ENCODE data around the gene PAAF1. TPM values are rescaled to one million over a fixed set of nuclear protein-coding genes. Genes with fewer than 3 reads are reported as not detected.
"Not testable (repeated sequence)": the region's sequence is repeated elsewhere in the genome, so short reads cannot be mapped to it uniquely, and the experiment has no call there.

Gene PAAF1
- total RNA-seq, 8 experiments from 2014 or later, result 15.4 to 32.0 (median 27.9) TPM

DNA sequence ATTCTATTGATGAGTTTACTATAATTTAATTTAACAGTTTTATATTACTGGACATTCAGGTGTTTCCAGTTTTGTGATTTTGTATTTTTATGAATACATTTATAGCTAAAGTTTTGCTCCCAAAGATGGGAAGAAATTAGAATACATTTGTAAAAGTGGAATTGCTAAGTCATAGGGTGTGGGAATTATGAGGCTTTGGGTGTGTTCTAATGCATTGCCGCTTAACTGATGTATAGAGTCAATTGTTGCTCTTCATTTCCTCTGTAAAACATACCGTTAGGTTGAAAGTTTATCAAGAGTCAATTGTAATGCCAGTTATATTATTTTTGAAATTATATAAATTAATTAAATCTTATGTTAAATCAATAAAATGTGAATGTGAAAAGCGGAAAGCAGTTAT lies 16.2 kb downstream of the PAAF1 start:
- Histone ChIP-seq H3K4me1 (replicated peaks in 1 of 2) (no peaks in the 10 kb centered on the region), H3K27ac (no peak overlapping the region), H3K4me3 (no peak overlapping the region)
- WGBS, 10 experiments, result 10 to 100% (median 100%) methylated on average over 1 to 3 of the region's 3 CpGs; no CpG with 5 or more reads in 1 of the 10 experiments
- ATAC-seq (replicated peaks in 6 of 8), result peak in 2 of 8 experiments; percentile 23 to 30
- in situ Hi-C loops (cut with MboI; ENCODE audit: low pct_unique_long_range_greater_than_20kb in 2 of 9, low sequenced_read_pairs in 9 of 9, unreplicated experiment in 9 of 9), result no loop called here

DNA sequence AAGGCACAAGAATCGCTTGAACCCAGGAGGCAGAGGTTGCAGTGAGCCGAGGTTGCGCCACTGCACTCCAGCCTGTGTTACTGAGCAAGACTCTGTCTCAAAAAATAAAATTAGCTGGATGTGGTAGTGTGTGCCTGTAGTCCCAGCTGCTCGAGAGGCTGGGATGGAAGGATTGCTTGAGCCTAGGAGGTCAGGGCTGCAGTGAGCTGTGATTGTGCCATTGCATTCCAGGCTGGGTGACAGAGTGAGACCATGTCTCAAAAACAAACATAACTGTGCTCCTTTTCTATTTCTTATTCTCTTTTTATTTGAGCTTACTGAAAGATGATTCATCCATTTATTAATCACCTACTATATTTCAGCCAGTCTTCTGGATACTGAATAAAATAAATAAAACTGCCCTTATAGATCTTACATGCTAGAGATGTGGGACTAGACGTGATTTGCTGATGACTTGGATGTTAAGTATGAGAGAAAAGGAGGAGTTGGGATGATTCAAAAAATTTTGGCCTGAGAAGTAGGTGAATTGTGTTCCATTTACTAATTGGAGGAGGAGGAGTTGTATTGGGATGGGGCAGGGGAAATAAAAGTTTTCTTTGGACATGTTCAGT lies 18.0 kb downstream of the PAAF1 start:
- Histone ChIP-seq H3K27ac (no peak overlapping the region), H3K4me1 (replicated peaks in 1 of 2) (no peaks in the 10 kb centered on the region), H3K4me3 (no peak overlapping the region)
- ATAC-seq (replicated peaks in 6 of 8), result no peak
- 14 to 100% (median 89%) methylated on average over 1 to 5 of the region's 5 CpGs; no CpG with 5 or more reads in 2 of the 10 experiments for WGBS, 10 experiments
- in situ Hi-C loops (cut with MboI; ENCODE audit: low pct_unique_long_range_greater_than_20kb in 2 of 9, low sequenced_read_pairs in 9 of 9, unreplicated experiment in 9 of 9), result no loop called here

DNA sequence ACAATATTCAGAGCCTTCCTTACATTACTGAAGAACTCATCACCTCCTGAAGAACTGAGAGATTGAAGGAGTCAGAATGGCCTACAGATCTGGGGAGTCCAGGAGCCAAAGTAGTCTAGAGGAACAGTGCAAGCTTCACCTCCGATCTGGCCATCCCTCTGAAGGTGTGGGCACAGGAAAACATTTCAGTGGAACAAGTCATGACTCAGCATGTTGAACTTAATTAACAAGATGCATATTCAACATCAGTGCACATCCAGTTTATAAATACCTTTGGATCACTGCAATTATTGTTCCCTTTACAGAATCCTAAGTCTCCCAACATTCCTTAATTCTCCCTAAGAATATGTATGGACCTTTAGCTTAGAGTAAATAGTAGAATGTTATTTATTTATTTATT lies 25.5 kb downstream of the PAAF1 start:
- in situ Hi-C loops (cut with MboI; ENCODE audit: low pct_unique_long_range_greater_than_20kb in 2 of 9, low sequenced_read_pairs in 9 of 9, unreplicated experiment in 9 of 9), result no loop called here
- WGBS, 10 experiments, result 0 to 100% (median 82%) methylated on average over 1 of the region's 1 CpG; no CpG with 5 or more reads in 6 of the 10 experiments

DNA sequence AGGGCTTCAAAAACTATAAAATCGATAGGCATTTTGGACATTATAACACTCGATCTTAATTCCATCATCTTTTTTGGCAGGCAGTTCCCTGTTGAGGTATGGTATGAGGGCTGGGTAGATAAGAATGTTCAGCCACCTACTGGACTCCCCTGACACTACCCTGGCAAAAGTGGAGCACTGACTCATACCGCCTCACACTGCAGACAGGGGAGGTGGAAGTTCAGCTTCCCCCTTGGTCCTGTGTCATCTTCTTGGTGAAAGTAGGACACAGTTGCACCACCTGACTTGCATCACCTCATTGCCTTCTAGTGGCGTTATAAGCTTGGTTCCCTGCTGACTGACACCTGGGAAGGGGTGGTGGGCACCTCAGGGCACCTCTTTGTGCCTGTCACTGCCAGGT lies 30.4 kb downstream of the PAAF1 start:
- no peak overlapping the region for H3K27ac ChIP-seq
- no peaks in the 10 kb centered on the region for H3K4me1 ChIP-seq (replicated peaks in 1 of 2)
- in situ Hi-C loops (cut with MboI; ENCODE audit: low pct_unique_long_range_greater_than_20kb in 2 of 9, low sequenced_read_pairs in 9 of 9, unreplicated experiment in 9 of 9), result no loop called here
- no peak overlapping the region for H3K4me3 ChIP-seq
- 50 to 100% (median 82%) methylated on average over 1 to 3 of the region's 4 CpGs for WGBS, 10 experiments
- no peak for ATAC-seq (replicated peaks in 6 of 8)

More for the DNA sequence above, 25.5 kb downstream of the PAAF1 start:
- no peaks in the 10 kb centered on the region for H3K4me1 ChIP-seq (replicated peaks in 1 of 2)
- no peak overlapping the region for H3K27ac ChIP-seq
- H3K4me3 ChIP-seq, result no peak overlapping the region
- ATAC-seq (replicated peaks in 6 of 8), result peak in 3 of 8 experiments; percentile 54 to 74 (median 57)

DNA sequence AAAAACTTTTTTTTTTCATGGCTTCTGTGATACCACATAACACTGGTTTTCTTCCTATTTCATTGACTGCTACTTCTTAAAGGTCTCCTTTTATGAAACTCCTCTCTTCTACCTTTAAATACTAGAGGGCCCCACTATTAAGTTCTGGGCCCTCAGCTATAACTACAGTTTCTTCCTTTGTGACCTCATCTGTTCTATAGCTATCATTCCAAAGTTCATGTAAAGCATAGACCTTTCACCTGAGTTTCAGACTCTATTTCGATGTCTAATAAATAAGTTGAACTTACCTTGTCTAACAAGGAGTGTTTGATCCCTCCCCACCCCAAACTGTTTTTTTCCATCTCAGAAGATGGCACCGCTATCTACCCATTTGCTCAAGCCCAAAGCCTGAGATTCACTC lies 35.2 kb downstream of the PAAF1 start:
- 80 to 100% (median 100%) methylated on average over 1 to 2 of the region's 2 CpGs for WGBS, 10 experiments
- in situ Hi-C loops (cut with MboI; ENCODE audit: low pct_unique_long_range_greater_than_20kb in 2 of 9, low sequenced_read_pairs in 9 of 9, unreplicated experiment in 9 of 9), result no loop called here

DNA sequence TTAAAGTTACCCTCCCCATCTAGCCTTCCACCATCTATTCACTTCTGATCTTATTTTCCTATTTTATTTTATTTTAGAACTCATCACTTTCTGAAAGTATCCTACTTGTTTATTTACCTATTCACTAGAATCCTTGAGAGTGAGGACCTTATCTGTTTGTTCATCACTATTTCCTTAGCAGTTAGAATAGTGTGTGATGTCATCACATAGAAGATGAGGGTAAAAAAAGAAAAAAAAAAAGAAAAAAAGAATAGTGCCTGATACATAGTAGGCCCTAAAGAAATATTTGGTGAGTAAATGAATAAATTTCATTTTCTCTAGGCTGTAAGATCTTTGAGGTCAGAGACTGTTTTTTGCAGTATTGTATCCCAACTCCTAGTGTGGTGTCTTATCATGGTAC lies 36.7 kb downstream of the PAAF1 start:
- no peak overlapping the region for H3K4me3 ChIP-seq
- H3K4me1 ChIP-seq (replicated peaks in 1 of 2), result no peaks in the 10 kb centered on the region
- in situ Hi-C loops (cut with MboI; ENCODE audit: low pct_unique_long_range_greater_than_20kb in 2 of 9, low sequenced_read_pairs in 9 of 9, unreplicated experiment in 9 of 9), result no loop called here
- ATAC-seq (replicated peaks in 6 of 8), result no peak
- H3K27ac ChIP-seq, result no peak overlapping the region

More for the DNA sequence above, 35.2 kb downstream of the PAAF1 start:
- no peak overlapping the region for H3K27ac ChIP-seq
- H3K4me1 ChIP-seq (replicated peaks in 1 of 2), result no peaks in the 10 kb centered on the region
- ATAC-seq (replicated peaks in 6 of 8), result no peak
- no peak overlapping the region for H3K4me3 ChIP-seq

DNA sequence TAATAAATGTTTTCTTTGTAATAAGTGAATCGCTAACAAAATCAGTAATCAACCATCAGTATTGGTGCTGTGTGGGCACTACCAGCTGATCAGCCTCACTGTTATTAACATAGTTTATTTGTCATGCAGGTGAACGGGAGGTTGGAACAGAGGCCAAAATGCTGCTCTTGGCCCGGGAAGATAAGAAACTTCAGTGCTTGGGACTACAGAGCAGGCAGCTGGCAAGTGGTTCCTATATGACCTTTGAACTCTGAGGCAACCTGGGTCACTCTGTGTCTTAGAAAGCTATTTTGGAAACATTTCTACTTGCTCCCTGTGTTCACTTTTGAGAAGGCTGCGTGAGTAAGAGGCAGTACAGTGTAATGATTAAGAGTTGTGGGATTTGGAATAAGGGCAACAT lies 37.5 kb downstream of the PAAF1 start:
- H3K4me3 ChIP-seq, result no peak overlapping the region
- H3K27ac ChIP-seq, result no peak overlapping the region
- H3K4me1 ChIP-seq (replicated peaks in 1 of 2), result no peaks in the 10 kb centered on the region
- 69 to 94% (median 87%) methylated on average over 2 to 4 of the region's 4 CpGs; no CpG with 5 or more reads in 1 of the 10 experiments for WGBS, 10 experiments
- in situ Hi-C loops (cut with MboI; ENCODE audit: low pct_unique_long_range_greater_than_20kb in 2 of 9, low sequenced_read_pairs in 9 of 9, unreplicated experiment in 9 of 9), result no loop called here
- no peak for ATAC-seq (replicated peaks in 6 of 8)

DNA sequence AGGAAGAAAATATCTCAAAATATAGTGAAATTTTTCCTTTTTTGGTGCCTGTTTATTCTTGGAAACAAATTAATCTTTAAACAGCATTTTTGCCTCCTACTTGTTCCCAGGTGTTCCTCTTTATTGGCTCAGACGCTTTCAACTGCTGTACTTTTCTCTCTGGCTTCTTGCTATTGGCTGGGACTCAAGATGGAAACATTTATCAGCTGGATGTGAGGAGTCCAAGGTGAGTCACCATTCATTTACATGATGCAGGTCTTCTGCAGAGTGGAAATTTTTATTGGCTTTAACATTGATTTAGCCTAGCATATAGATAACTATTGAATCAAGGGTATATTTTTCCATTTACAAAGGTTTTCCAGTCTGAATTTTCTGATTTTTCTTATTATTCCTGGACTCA lies 39.6 kb downstream of the PAAF1 start:
- no peaks in the 10 kb centered on the region for H3K4me1 ChIP-seq (replicated peaks in 1 of 2)
- in situ Hi-C loops (cut with MboI; ENCODE audit: low pct_unique_long_range_greater_than_20kb in 2 of 9, low sequenced_read_pairs in 9 of 9, unreplicated experiment in 9 of 9), result no loop called here
- peak in 3 of 8 experiments; percentile 19 to 27 (median 22) for ATAC-seq (replicated peaks in 6 of 8)

DNA sequence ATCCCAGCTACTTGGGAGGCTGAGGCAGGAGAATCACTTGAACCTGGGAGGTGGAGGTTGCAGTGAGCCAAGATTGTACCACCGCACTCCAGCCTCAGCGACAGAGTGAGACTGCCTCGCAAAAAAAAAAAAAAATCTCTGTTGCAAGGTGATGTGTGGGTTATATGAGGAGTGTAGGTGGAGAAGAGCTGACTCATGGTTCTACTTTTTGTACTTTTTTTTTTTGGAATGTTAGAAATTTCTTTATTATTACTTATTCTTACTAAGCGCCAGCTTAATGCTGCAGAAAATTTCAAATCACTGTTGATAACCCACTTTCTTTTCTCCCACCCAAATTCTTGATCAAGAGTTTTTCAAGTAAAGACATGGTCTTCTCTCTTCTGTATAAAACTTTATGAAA lies 44.4 kb downstream of the PAAF1 start:
- WGBS, 10 experiments, result 80 to 100% (median 100%) methylated on average over 1 to 4 of the region's 4 CpGs; no CpG with 5 or more reads in 1 of the 10 experiments
- ATAC-seq (replicated peaks in 6 of 8), result no peak
- no peak overlapping the region for H3K4me3 ChIP-seq
- no peaks in the 10 kb centered on the region for H3K4me1 ChIP-seq (replicated peaks in 1 of 2)
- in situ Hi-C loops (cut with MboI; ENCODE audit: low pct_unique_long_range_greater_than_20kb in 2 of 9, low sequenced_read_pairs in 9 of 9, unreplicated experiment in 9 of 9), result no loop called here
- no peak overlapping the region for H3K27ac ChIP-seq

More for the DNA sequence above, 39.6 kb downstream of the PAAF1 start:
- WGBS, 10 experiments, result 40 to 100% (median 86%) methylated on average over 1 of the region's 1 CpG; no CpG with 5 or more reads in 2 of the 10 experiments
- Histone ChIP-seq H3K27ac (no peak overlapping the region), H3K4me3 (no peak overlapping the region)

DNA sequence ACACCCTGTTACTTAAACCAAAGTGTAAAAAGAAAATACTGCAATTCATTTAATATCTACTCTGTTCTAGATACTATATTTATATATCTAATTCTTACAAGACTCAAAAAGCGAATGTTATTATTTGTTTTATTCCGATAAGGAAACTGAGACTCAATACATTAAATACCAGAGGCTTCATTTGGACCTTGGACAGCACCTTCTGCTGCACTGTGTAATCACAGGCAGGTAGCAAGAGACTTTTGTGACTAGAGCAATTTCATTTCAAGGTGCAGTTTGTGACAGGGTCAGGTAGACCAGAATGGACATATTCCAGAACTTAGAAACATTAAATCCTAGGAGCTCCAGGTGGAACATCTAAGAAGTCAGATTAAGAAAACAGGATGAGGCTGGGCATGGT lies 52.6 kb downstream of the PAAF1 start:
- Histone ChIP-seq H3K4me3 (no peak overlapping the region), H3K4me1 (replicated peaks in 1 of 2) (no peaks in the 10 kb centered on the region), H3K27ac (no peak overlapping the region)
- 76 to 100% (median 100%) methylated on average over 2 of the region's 2 CpGs; no CpG with 5 or more reads in 1 of the 10 experiments for WGBS, 10 experiments
- in situ Hi-C loops (cut with MboI; ENCODE audit: low pct_unique_long_range_greater_than_20kb in 2 of 9, low sequenced_read_pairs in 9 of 9, unreplicated experiment in 9 of 9), result no loop called here
- ATAC-seq (replicated peaks in 6 of 8), result no peak

DNA sequence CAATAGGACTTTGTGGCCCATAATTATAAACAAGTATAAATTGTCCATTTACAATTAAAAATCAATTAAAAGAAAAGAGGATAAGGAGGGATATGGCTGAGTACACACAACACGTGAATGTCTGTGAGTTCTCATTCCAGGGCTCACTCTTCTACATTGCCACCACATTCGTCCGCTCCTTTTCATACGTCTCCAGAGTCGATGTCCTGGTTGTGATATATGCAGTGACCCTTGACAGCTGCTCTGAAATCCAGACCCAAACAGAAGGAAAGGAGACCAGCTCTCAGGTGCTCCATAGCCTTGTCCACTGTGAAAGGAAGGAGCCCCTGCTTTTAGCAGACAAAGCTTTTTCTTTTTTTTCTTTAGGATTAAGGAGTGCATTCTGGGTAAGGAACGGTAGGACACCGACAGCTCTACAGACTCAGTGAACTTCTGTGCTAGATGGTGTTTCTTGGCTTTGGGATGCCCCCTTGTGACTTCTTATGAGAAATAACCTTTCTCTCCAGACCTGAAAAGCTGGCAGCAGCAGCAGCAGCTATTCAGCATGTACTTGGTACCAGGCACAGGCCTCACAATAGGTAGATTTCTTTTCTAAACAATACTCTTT lies 54.3 kb downstream of the PAAF1 start:
- H3K4me1 ChIP-seq (replicated peaks in 1 of 2), result no peaks in the 10 kb centered on the region
- no peak overlapping the region for H3K27ac ChIP-seq
- no peak overlapping the region for H3K4me3 ChIP-seq
- in situ Hi-C loops (cut with MboI; ENCODE audit: low pct_unique_long_range_greater_than_20kb in 2 of 9, low sequenced_read_pairs in 9 of 9, unreplicated experiment in 9 of 9), result no loop called here
- ATAC-seq (replicated peaks in 6 of 8), result peak; percentile 72 to 100 (median 94)
- WGBS, 10 experiments, result 53 to 100% (median 71%) methylated on average over 3 to 7 of the region's 7 CpGs; no CpG with 5 or more reads in 2 of the 10 experiments

DNA sequence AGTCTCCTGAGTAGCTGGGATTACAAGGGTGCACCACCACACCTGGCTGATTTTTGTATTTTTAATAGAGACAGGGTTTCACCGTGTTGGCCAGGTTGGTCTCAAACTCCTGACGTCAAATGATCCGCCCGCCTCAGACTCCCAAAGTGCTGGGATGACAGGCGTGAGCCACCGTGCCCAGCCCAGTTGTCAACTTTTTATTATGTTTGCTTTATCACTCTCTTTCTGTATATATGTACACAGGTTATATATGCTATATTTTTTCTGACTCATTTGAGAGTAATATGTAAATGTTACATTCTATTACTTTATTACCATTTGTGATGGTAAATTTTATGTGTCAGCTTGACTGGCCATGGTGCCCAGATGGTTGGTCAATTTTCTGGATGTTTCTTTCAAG lies 55.2 kb downstream of the PAAF1 start:
- 83 to 100% (median 100%) methylated on average over 2 to 6 of the region's 6 CpGs; no CpG with 5 or more reads in 5 of the 10 experiments for WGBS, 10 experiments
- H3K4me3 ChIP-seq, result no peak overlapping the region
- no peak overlapping the region for H3K27ac ChIP-seq
- no peak for ATAC-seq (replicated peaks in 6 of 8)
- in situ Hi-C loops (cut with MboI; ENCODE audit: low pct_unique_long_range_greater_than_20kb in 2 of 9, low sequenced_read_pairs in 9 of 9, unreplicated experiment in 9 of 9), result no loop called here
- H3K4me1 ChIP-seq (replicated peaks in 1 of 2), result no peaks in the 10 kb centered on the region

DNA sequence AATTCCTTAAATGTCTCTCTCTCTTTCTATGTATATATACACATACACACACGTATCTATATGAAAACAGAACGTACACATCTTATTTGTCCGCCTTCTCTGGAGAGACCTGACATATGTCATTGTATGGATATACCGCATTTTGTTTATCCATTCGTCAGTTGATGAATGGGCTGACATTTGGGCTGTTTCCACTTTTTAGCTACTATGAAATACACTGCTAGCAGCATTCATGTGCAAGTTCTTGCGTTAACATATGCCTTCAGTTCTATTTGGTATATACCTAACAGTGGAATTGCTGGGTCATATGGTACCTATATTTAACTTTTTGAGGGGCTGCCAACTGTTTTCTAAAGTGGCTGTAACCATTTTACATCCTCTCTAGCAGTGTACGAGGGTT lies 56.0 kb downstream of the PAAF1 start:
- H3K4me1 ChIP-seq (replicated peaks in 1 of 2), result no peaks in the 10 kb centered on the region
- no peak overlapping the region for H3K27ac ChIP-seq
- 80 to 100% (median 94%) methylated on average over 1 to 7 of the region's 7 CpGs; no CpG with 5 or more reads in 2 of the 10 experiments for WGBS, 10 experiments
- no peak for ATAC-seq (replicated peaks in 6 of 8)
- no peak overlapping the region for H3K4me3 ChIP-seq
- in situ Hi-C loops (cut with MboI; ENCODE audit: low pct_unique_long_range_greater_than_20kb in 2 of 9, low sequenced_read_pairs in 9 of 9, unreplicated experiment in 9 of 9), result no loop called here

DNA sequence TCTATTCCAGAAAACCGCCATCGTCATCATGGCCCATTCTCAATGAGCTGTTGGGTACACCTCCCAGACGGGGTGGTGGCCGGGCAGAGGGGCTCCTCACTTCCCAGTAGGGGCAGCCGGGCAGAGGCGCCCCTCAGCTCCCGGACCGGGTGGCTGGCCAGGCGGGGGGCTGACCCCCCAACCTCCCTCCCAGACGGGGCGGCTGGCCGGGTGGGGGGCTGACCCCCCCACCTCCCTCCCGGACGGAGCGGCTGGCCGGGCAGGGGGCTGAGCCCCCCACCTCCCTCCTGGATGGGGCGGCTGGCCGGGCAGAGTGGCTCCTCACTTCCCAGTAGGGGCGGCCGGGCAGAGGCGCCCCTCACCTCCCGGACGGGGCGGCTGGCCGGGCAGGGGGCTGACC lies 59.2 kb downstream of the PAAF1 start:
- no CpG with 5 or more reads among the region's 25 CpGs for WGBS, 10 experiments
- H3K4me1 ChIP-seq (replicated peaks in 1 of 2); ATAC-seq (replicated peaks in 6 of 8); H3K27ac ChIP-seq; H3K4me3 ChIP-seq; in situ Hi-C loops (cut with MboI; ENCODE audit: low pct_unique_long_range_greater_than_20kb in 2 of 9, low sequenced_read_pairs in 9 of 9, unreplicated experiment in 9 of 9): not testable (repeated sequence)
